GM21737 (cell line): ENCODE data around the gene KRTAP5-7.
"Not testable (repeated sequence)": the region's sequence is repeated elsewhere in the genome, so short reads cannot be mapped to it uniquely, and the experiment has no call there.

ENCODE experiments used
- ATAC-seq: cut with Tn5 transposase; IDR thresholded peaks from one replicate; pipeline ENCODE4 v1.9.1; 2021; ENCODE audit warnings: mild to moderate bottlenecking, moderate library complexity; ENCODE audit not compliant: unreplicated experiment

The KRTAP5-7 gene

GRCh38 chr11:71556018-71556417, 29.0 kb downstream of the KRTAP5-7 start:
- no peak for ATAC-seq

- ATAC-seq, result no peak
Measured at GRCh38 chr11:71557257-71557656, 30.2 kb downstream of the KRTAP5-7 start.

GRCh38 chr11:71558996-71559395, 31.9 kb downstream of the KRTAP5-7 start:
- no peak for ATAC-seq

GRCh38 chr11:71562120-71562519, 35.1 kb downstream of the KRTAP5-7 start:
- no peak for ATAC-seq

- ATAC-seq, result no peak
Measured at GRCh38 chr11:71563406-71563805, 36.3 kb downstream of the KRTAP5-7 start.

- no peak for ATAC-seq
Measured at GRCh38 chr11:71564430-71564829, 37.4 kb downstream of the KRTAP5-7 start.

- no peak for ATAC-seq
Measured at GRCh38 chr11:71565263-71565662, 38.2 kb downstream of the KRTAP5-7 start, which contains the start of gene KRTAP5-10. KRTAP5-10 (plus strand) TSS chr11:71565563; CDS start chr11:71565588, 25 bp downstream.

GRCh38 chr11:71566081-71566620, 39.1 kb downstream of the KRTAP5-7 start:
- ATAC-seq, result no peak

- not testable (repeated sequence) for ATAC-seq
Measured at GRCh38 chr11:71566626-71567599, 39.8 kb downstream of the KRTAP5-7 start.

GRCh38 chr11:71567633-71568032, 40.6 kb downstream of the KRTAP5-7 start:
- not testable (repeated sequence) for ATAC-seq

GRCh38 chr11:71568704-71569349, 41.8 kb downstream of the KRTAP5-7 start:
- no peak for ATAC-seq

GRCh38 chr11:71571101-71571850, 44.2 kb downstream of the KRTAP5-7 start:
- not testable (repeated sequence) for ATAC-seq

GRCh38 chr11:71572811-71573210, 45.7 kb downstream of the KRTAP5-7 start:
- no peak for ATAC-seq

- ATAC-seq, result no peak
Measured at GRCh38 chr11:71574418-71574817, 47.4 kb downstream of the KRTAP5-7 start.

- ATAC-seq, result no peak
Measured at GRCh38 chr11:71575723-71576424, 48.8 kb downstream of the KRTAP5-7 start.

GRCh38 chr11:71576688-71577465, 49.8 kb downstream of the KRTAP5-7 start:
- not testable (repeated sequence) for ATAC-seq

GRCh38 chr11:71577469-71578004, 50.5 kb downstream of the KRTAP5-7 start:
- ATAC-seq, result no peak
